Natural killer cell (primary cell): Measurements from ENCODE around the gene RBMS3. TPM values are rescaled to one million over a fixed set of nuclear protein-coding genes. Genes with fewer than 3 reads are reported as not detected.

ENCODE experiments used
- ATAC-seq, 3 donors: fragments of 150-1000 bp in 2 of 3; fragments of 200-7000 bp in 1 of 3; cut with Tn5 transposase; 1 replicate in 1 of 3; 2 replicates in 2 of 3; pipeline ENCODE4 v1.10.0; 2021; ENCODE audit warnings: mild to moderate bottlenecking in 2 of 3, moderate library complexity in 2 of 3
- DNase-seq, 2 donors: peaks; one replicate each; pipeline versions ENCODE4 v3.0.0 to v3.0.0-alpha.2; 2013 to 2021; ENCODE audit warnings: mixed read lengths in 1 of 2
- H3K27ac ChIP-seq: one replicate; pipeline ENCODE4 v1.5.1; 2013; ENCODE audit warnings: mild to moderate bottlenecking, low read length
- H3K27me3 ChIP-seq: one replicate; pipeline ENCODE4 v1.6.1; 2013; ENCODE audit warnings: low read length; ENCODE audit not compliant: control insufficient read depth, insufficient read depth
- H3K36me3 ChIP-seq: one replicate; pipeline ENCODE4 v1.6.1; 2013; ENCODE audit warnings: low read length; ENCODE audit not compliant: control insufficient read depth, insufficient read depth
- H3K4me1 ChIP-seq: one replicate; pipeline ENCODE4 v1.6.1; 2013; ENCODE audit warnings: low read length; ENCODE audit not compliant: control insufficient read depth, insufficient read depth
- H3K4me3 ChIP-seq: one replicate; pipeline ENCODE4 v1.5.1; 2013; ENCODE audit warnings: low read length
- H3K9me3 ChIP-seq: one replicate; pipeline ENCODE4 v1.6.1; 2013; ENCODE audit warnings: low read length; ENCODE audit not compliant: control insufficient read depth, insufficient read depth
- H3K27ac Mint-ChIP-seq, 2 donors: one replicate each; pipeline ENCODE4 v1.8.0; 2022; ENCODE audit warnings: mild to moderate bottlenecking in 2 of 2, mixed read lengths in 2 of 2, moderate library complexity in 1 of 2
- H3K27me3 Mint-ChIP-seq, 2 donors: one replicate each; pipeline ENCODE4 v1.8.0; 2022; ENCODE audit warnings: low read depth in 2 of 2, mixed read lengths in 2 of 2
- H3K36me3 Mint-ChIP-seq: one replicate; pipeline ENCODE4 v1.8.0; 2022; ENCODE audit warnings: mixed read lengths
- H3K4me1 Mint-ChIP-seq, 2 donors: one replicate each; pipeline ENCODE4 v1.8.0; 2022; ENCODE audit warnings: mixed read lengths in 2 of 2
- H3K4me3 Mint-ChIP-seq: one replicate; pipeline ENCODE4 v1.8.0; 2022; ENCODE audit warnings: mild to moderate bottlenecking, moderate library complexity, mixed read lengths
- H3K9me3 Mint-ChIP-seq, 2 donors: one replicate each; pipeline ENCODE4 v1.8.0; 2022; ENCODE audit warnings: mixed read lengths in 2 of 2
- CTCF ChIP-seq: fragments of 200-600 bp; IDR thresholded peaks from one replicate; pipeline ENCODE4 v1.8.0; 2022; ENCODE audit warnings: antibody characterized with exemption
- WGBS: methylation state at CpG from one replicate; pipeline ENCODE4 v1.1.7; 2013; ENCODE audit warnings: missing lambda C conversion rate; ENCODE audit not compliant: insufficient coverage; 5-methylcytosine and 5-hydroxymethylcytosine counted together
- intact Hi-C: fragments of 100-400 bp; cut with micrococcal nuclease; formaldehyde crosslinking; loops from one replicate; pipeline ENCODE4 v1.14.2; 2022
- total RNA-seq, 4 donors: library from RNA; stranded (reverse); fragments of 120-200 nt in 1 of 4; gene quantifications; one replicate each; pipeline versions ENCODE4 v1.2.3 to v1.2.4, GENCODE V29; 2013 to 2022

The RBMS3 gene
- total RNA-seq, 3 donors from 2014 or later (not counting 1 experiment from before 2014, with no cell fraction given), result 0.16 TPM; not detected in 2

- Histone ChIP-seq H3K27me3 (no peaks in the 10 kb centered on the region), H3K4me1 (no peaks in the 10 kb centered on the region), H3K27ac (no peak overlapping the region), H3K36me3 (no peaks in the 10 kb centered on the region), H3K4me3 (no peak overlapping the region), H3K9me3 (no peaks in the 10 kb centered on the region)
- Mint-ChIP-seq H3K27me3 (no peaks in the 10 kb centered on the region), H3K4me3 (no peak overlapping the region), H3K4me1 (no peaks in the 10 kb centered on the region), H3K36me3 (no peaks in the 10 kb centered on the region), H3K9me3 (peaks cover 3 to 4% of the 10 kb centered on the region in 2 donors), H3K27ac (no peak overlapping the region)
- no peak for DNase-seq
- no peak for ATAC-seq
- intact Hi-C loops, result no loop called here
- WGBS, result 34% methylated on average over 3 of the region's 3 CpGs
- no peak for TF ChIP-seq CTCF
Measured at GRCh38 chr3:29771602-29772001, 490.7 kb downstream of the RBMS3 start.

- Mint-ChIP-seq H3K36me3 (no peaks in the 10 kb centered on the region), H3K27ac (no peak overlapping the region), H3K4me3 (no peak overlapping the region), H3K27me3 (no peaks in the 10 kb centered on the region), H3K4me1 (no peaks in the 10 kb centered on the region), H3K9me3 (peaks cover 3 to 4% of the 10 kb centered on the region in 2 donors)
- no peak for DNase-seq
- no peak overlapping the region for H3K27ac ChIP-seq
- ATAC-seq, result no peak
- H3K27me3 ChIP-seq, result no peaks in the 10 kb centered on the region
- intact Hi-C loops, result no loop called here
- WGBS, result 84% methylated on average over 4 of the region's 4 CpGs
- H3K9me3 ChIP-seq, result no peaks in the 10 kb centered on the region
- H3K36me3 ChIP-seq, result no peaks in the 10 kb centered on the region
- H3K4me3 ChIP-seq, result no peak overlapping the region
- no peak for TF ChIP-seq CTCF
- H3K4me1 ChIP-seq, result no peaks in the 10 kb centered on the region
Measured at GRCh38 chr3:29772436-29772835, 491.6 kb downstream of the RBMS3 start.

GRCh38 chr3:29773481-29773880, 492.6 kb downstream of the RBMS3 start:
- no peaks in the 10 kb centered on the region for H3K27me3 ChIP-seq
- no peak for ATAC-seq
- no peak overlapping the region for H3K27ac ChIP-seq
- H3K9me3 ChIP-seq, result no peaks in the 10 kb centered on the region
- WGBS, result 93% methylated on average over 4 of the region's 4 CpGs
- no peaks in the 10 kb centered on the region for H3K4me1 ChIP-seq
- Mint-ChIP-seq H3K4me3 (no peak overlapping the region), H3K27ac (no peak overlapping the region), H3K27me3 (no peaks in the 10 kb centered on the region), H3K36me3 (no peaks in the 10 kb centered on the region), H3K4me1 (no peaks in the 10 kb centered on the region), H3K9me3 (peaks cover 3 to 4% of the 10 kb centered on the region in 2 donors)
- intact Hi-C loops, result no loop called here
- DNase-seq, result no peak
- H3K4me3 ChIP-seq, result no peak overlapping the region
- no peaks in the 10 kb centered on the region for H3K36me3 ChIP-seq
- no peak for TF ChIP-seq CTCF

- no peak overlapping the region for H3K4me3 ChIP-seq
- no peaks in the 10 kb centered on the region for H3K36me3 ChIP-seq
- H3K27ac Mint-ChIP-seq, result no peak overlapping the region
- DNase-seq (no peak), ATAC-seq (no peak)
- no peaks in the 10 kb centered on the region for H3K36me3 Mint-ChIP-seq
- H3K4me1 Mint-ChIP-seq, result no peaks in the 10 kb centered on the region
- intact Hi-C loops, result no loop called here
- H3K9me3 ChIP-seq, result no peaks in the 10 kb centered on the region
- no peaks in the 10 kb centered on the region for H3K27me3 ChIP-seq
- H3K27me3 Mint-ChIP-seq, result no peaks in the 10 kb centered on the region
- H3K4me3 Mint-ChIP-seq, result no peak overlapping the region
- TF ChIP-seq CTCF, result no peak
- no peak overlapping the region for H3K27ac ChIP-seq
- peaks cover 0 to 2% of the 10 kb centered on the region in 2 donors for H3K9me3 Mint-ChIP-seq
- no peaks in the 10 kb centered on the region for H3K4me1 ChIP-seq
- 88% methylated on average over 3 of the region's 5 CpGs for WGBS
Measured at GRCh38 chr3:29775340-29775739, 494.5 kb downstream of the RBMS3 start.
